Heart left ventricle (tissue), 13 donors: ENCODE measurements around the gene PTCSC3.

ENCODE experiments used
- CTCF ChIP-seq, 12 donors: fragments of 200-600 bp; sonication (generic) in 4 of 12; IDR thresholded peaks; one replicate each; pipeline versions ENCODE4 v1.5.0 to v1.8.0; 2018 to 2022; ENCODE audit warnings: antibody characterized with exemption in 12 of 12, mild to moderate bottlenecking in 5 of 12
- POLR2A ChIP-seq, 2 donors: fragments of 450-650 bp; IDR thresholded peaks; one replicate each; pipeline ENCODE4 v1.6.1; 2017; ENCODE audit warnings: antibody characterized with exemption in 2 of 2, mild to moderate bottlenecking in 2 of 2, moderate library complexity in 2 of 2
- donor health status: ischemic (EF 13 %, LVEDD 7.1; RV severe dilation, severe dysfunction).
- donor health status: DM: no; HTN: yes; CAD: no.
- donor health status: DM: no; HTN: no; CAD: no.
- donor health status: ischemic (EF 25% LVEDD 6.9; RV normal size, moderate dysfunction).
- donor health status: ischemic (EF 25% LVEDD 5.7; RV mildly dilated, moderate dysfunction).
- donor health status: ischemic (EF 35%, LVEDD 5.7; RV mildly dilated, moderate dysfunction).
- donor health status: nonischemic (EF 11% LVEDD 7.7; RV severe dilation, severe dysfunction).
- donor health status: DM: yes; HTN: yes; CAD: no.
- donor health status: PGD.
- donor health status: ischemic (EF 29% LVEDD 5.4; RV normal size, mild dysfunction).
- donor health status: nonischemic (EF 23%, LVEDD 6.1; RV moderate dilation, normal function).

GRCh38 chr14:36217027-36217426 lies 40.5 kb upstream of the PTCSC3 start:
- no peak for TF ChIP-seq CTCF (IDR thresholded peaks at IDR 0.05)
- no peak for TF ChIP-seq POLR2A (IDR thresholded peaks at IDR 0.05)
